CD14-positive monocyte (primary cell): ENCODE results near the gene NDUFA8. TPM values are rescaled to one million over a fixed set of nuclear protein-coding genes. Genes with fewer than 3 reads are reported as not detected.
A peak's percentile ranks its signal among the peaks of the same experiment; 100 is the strongest.

Source experiments
- DNase-seq, 3 donors: peaks; one replicate each; pipeline ENCODE4 v3.0.0-alpha.2; 2011 to 2022
- H2AFZ ChIP-seq: 2 replicates; pipeline ENCODE4 v1.6.0; 2012; ENCODE audit warnings: mild to moderate bottlenecking, low read depth, low read length, inconsistent platforms; ENCODE audit not compliant: insufficient read depth, poor library complexity, severe bottlenecking
- H3K27ac ChIP-seq, 2 donors: 1 replicate in 1 of 2; 2 replicates in 1 of 2; pipeline ENCODE4 v1.5.1; 2012 to 2013; ENCODE audit warnings: low read length in 2 of 2, control low read depth in 1 of 2, inconsistent platforms in 1 of 2, low read depth in 1 of 2, mild to moderate bottlenecking in 1 of 2
- H3K27me3 ChIP-seq, 2 donors: one replicate each; pipeline versions ENCODE4 v1.6.0 to v1.6.1; 2011 to 2013; ENCODE audit warnings: low read length in 2 of 2; ENCODE audit not compliant: control insufficient read depth in 2 of 2, insufficient read depth in 2 of 2
- H3K36me3 ChIP-seq, 2 donors: replicated peaks in 1 of 2; 1 replicate in 1 of 2; 2 replicates in 1 of 2; pipeline versions ENCODE4 v1.5.1 to v1.6.1; 2012 to 2013; ENCODE audit warnings: low read length in 2 of 2, control low read depth in 1 of 2, inconsistent platforms in 1 of 2, mild to moderate bottlenecking in 1 of 2; ENCODE audit not compliant: insufficient read depth in 2 of 2, control insufficient read depth in 1 of 2
- H3K4me1 ChIP-seq, 2 donors: 1 replicate in 1 of 2; 2 replicates in 1 of 2; pipeline versions ENCODE4 v1.5.1 to v1.6.1; 2012 to 2013; ENCODE audit warnings: low read length in 2 of 2, control low read depth in 1 of 2, inconsistent platforms in 1 of 2, mild to moderate bottlenecking in 1 of 2, moderate library complexity in 1 of 2; ENCODE audit not compliant: insufficient read depth in 2 of 2, control insufficient read depth in 1 of 2
- H3K4me2 ChIP-seq: replicated peaks from 2 replicates; pipeline ENCODE3; 2012; ENCODE audit warnings: low read length, moderate library complexity, mild to moderate bottlenecking; ENCODE audit not compliant: poor library complexity, severe bottlenecking; ENCODE audit errors: extremely low read depth
- H3K4me3 ChIP-seq, 3 experiments: fragments of 200-600 bp in 1 of 3; sonication (generic) in 1 of 3; replicated peaks in 1 of 3; 1 replicate in 2 of 3; 2 replicates in 1 of 3; pipeline ENCODE4 v1.5.1; 2011 to 2013; ENCODE audit warnings: low read length in 3 of 3, mild to moderate bottlenecking in 3 of 3, control low read depth in 2 of 3, low read depth in 2 of 3, inconsistent platforms in 1 of 3, moderate library complexity in 1 of 3
- H3K79me2 ChIP-seq: 2 replicates; pipeline ENCODE4 v1.6.0; 2012; ENCODE audit warnings: mild to moderate bottlenecking, control low read depth, inconsistent platforms, low read length, moderate library complexity; ENCODE audit not compliant: insufficient read depth
- H3K9ac ChIP-seq: 2 replicates; pipeline ENCODE4 v1.6.0; 2017; ENCODE audit warnings: low read length, mild to moderate bottlenecking; ENCODE audit not compliant: insufficient read depth, poor library complexity, severe bottlenecking
- H3K9me3 ChIP-seq, 2 donors: replicated peaks in 1 of 2; 1 replicate in 1 of 2; 2 replicates in 1 of 2; pipeline versions ENCODE4 v1.5.1 to v1.6.1; 2012 to 2013; ENCODE audit warnings: low read length in 2 of 2, control low read depth in 1 of 2; ENCODE audit not compliant: control insufficient read depth in 1 of 2, insufficient read depth in 1 of 2
- H4K20me1 ChIP-seq: 2 replicates; pipeline ENCODE4 v1.6.0; 2012; ENCODE audit warnings: mild to moderate bottlenecking, low read length, control low read depth, moderate library complexity; ENCODE audit not compliant: insufficient read depth
- H3K27ac Mint-ChIP-seq, 7 donors: one replicate each; pipeline ENCODE4 v1.8.0; 2020; ENCODE audit warnings: mild to moderate bottlenecking in 7 of 7, mixed read lengths in 7 of 7, moderate library complexity in 6 of 7, inconsistent platforms in 2 of 7
- H3K27me3 Mint-ChIP-seq, 3 donors: one replicate each; pipeline ENCODE4 v1.8.0; 2021 to 2022; ENCODE audit warnings: low read depth in 3 of 3, mild to moderate bottlenecking in 3 of 3, mixed read lengths in 3 of 3, moderate library complexity in 3 of 3, inconsistent platforms in 1 of 3
- H3K36me3 Mint-ChIP-seq, 2 donors: one replicate each; pipeline ENCODE4 v1.8.0; 2020; ENCODE audit warnings: mixed read lengths in 2 of 2, inconsistent platforms in 1 of 2, mild to moderate bottlenecking in 1 of 2
- H3K4me1 Mint-ChIP-seq: one replicate; pipeline ENCODE4 v1.8.0; 2020; ENCODE audit warnings: mild to moderate bottlenecking, mixed read lengths
- H3K4me3 Mint-ChIP-seq, 2 donors: one replicate each; pipeline ENCODE4 v1.8.0; 2020; ENCODE audit warnings: mild to moderate bottlenecking in 2 of 2, mixed read lengths in 2 of 2, moderate library complexity in 1 of 2
- H3K9me3 Mint-ChIP-seq, 7 donors: one replicate each; pipeline ENCODE4 v1.8.0; 2020 to 2022; ENCODE audit warnings: mixed read lengths in 7 of 7, mild to moderate bottlenecking in 6 of 7, moderate library complexity in 6 of 7, inconsistent platforms in 2 of 7
- CTCF ChIP-seq: fragments of 200-600 bp; IDR thresholded peaks from one replicate; pipeline ENCODE4 v1.8.0; 2022; ENCODE audit warnings: antibody characterized with exemption, mild to moderate bottlenecking
- WGBS: methylation state at CpG from one replicate; pipeline ENCODE4 v1.1.5; 2013; ENCODE audit warnings: missing lambda C conversion rate; ENCODE audit not compliant: insufficient coverage; 5-methylcytosine and 5-hydroxymethylcytosine counted together
- intact Hi-C, 2 donors: fragments of 100-400 bp; cut with micrococcal nuclease; formaldehyde crosslinking; loops; one replicate each; pipeline versions ENCODE4 v1.15.0 to v1.15.1; 2023
- polyA plus RNA-seq, 3 donors: library from polyadenylated mRNA; depleted of rRNA in 1 of 3; unstranded in 2 of 3; stranded (reverse) in 1 of 3; fragments of 300-500 nt in 2 of 3; fragments of >200 nt in 1 of 3; fragmentation: Illumina TruSeq in 2 of 3; gene quantifications; 1 replicate in 2 of 3; 2 replicates in 1 of 3; pipeline ENCODE4 v1.2.3, GENCODE V29; 2012 to 2021

The NDUFA8 gene
- polyA plus RNA-seq, 3 donors, result 19.6 to 71.2 (median 63.5) TPM

GRCh38 chr9:122168356-122168755 lies 8.8 kb upstream of the NDUFA8 start:
- WGBS, result 83% methylated on average over 2 of the region's 3 CpGs

GRCh38 chr9:122164286-122164685 lies 4.7 kb upstream of the NDUFA8 start:
- 90% methylated on average over 2 of the region's 2 CpGs for WGBS
- no peaks in the 10 kb centered on the region for H4K20me1 ChIP-seq
- H3K4me3 Mint-ChIP-seq, result no peak overlapping the region
- no peak overlapping the region for H3K27ac Mint-ChIP-seq
- H3K4me3 ChIP-seq, result no peak overlapping the region
- peaks cover 3 to 7% (median 4%) of the 10 kb centered on the region in 7 donors for H3K9me3 Mint-ChIP-seq
- peaks cover under 1 to 3% of the 10 kb centered on the region in 2 donors for H3K4me1 ChIP-seq
- intact Hi-C loops, result loop anchor here in 1 of 2 donors (5.0 kb wide), 1 partner anchor 98 kb away; the partner anchor contains the start of genes MRRF and RBM18
- no peaks in the 10 kb centered on the region for H3K9me3 ChIP-seq
- DNase-seq, result no peak
- H3K9ac ChIP-seq, result no peak overlapping the region
- no peak overlapping the region for H3K27ac ChIP-seq
- TF ChIP-seq CTCF, result no peak
- no peaks in the 10 kb centered on the region for H3K36me3 Mint-ChIP-seq
- H3K27me3 ChIP-seq, result peaks cover 0 to 2% of the 10 kb centered on the region in 2 donors
- peaks cover 11 to 16% (median 15%) of the 10 kb centered on the region in 3 donors for H3K27me3 Mint-ChIP-seq
- no peaks in the 10 kb centered on the region for H3K36me3 ChIP-seq
- peaks cover 3% of the 10 kb centered on the region for H3K79me2 ChIP-seq
- H3K4me2 ChIP-seq, result no peak overlapping the region
- peak overlapping the region; percentile 27 for H2AFZ ChIP-seq
- H3K4me1 Mint-ChIP-seq, result peaks cover 6% of the 10 kb centered on the region

More at GRCh38 chr9:122168356-122168755, 8.8 kb upstream of the NDUFA8 start:
- DNase-seq, result no peak
- peaks cover 15 to 18% (median 18%) of the 10 kb centered on the region in 3 donors for H3K27me3 Mint-ChIP-seq
- Histone ChIP-seq H3K79me2 (no peaks in the 10 kb centered on the region), H3K9ac (no peak overlapping the region), H3K27me3 (peaks cover 0 to 2% of the 10 kb centered on the region in 2 donors), H2AFZ (no peak overlapping the region), H3K4me2 (no peak overlapping the region), H3K9me3 (no peaks in the 10 kb centered on the region), H4K20me1 (no peaks in the 10 kb centered on the region), H3K4me3 (no peak overlapping the region), H3K27ac (no peak overlapping the region), H3K36me3 (no peaks in the 10 kb centered on the region), H3K4me1 (no peaks in the 10 kb centered on the region)
- TF ChIP-seq CTCF, result no peak
- H3K9me3 Mint-ChIP-seq, result peaks cover 0 to 7% (median 0%) of the 10 kb centered on the region in 7 donors
- no peaks in the 10 kb centered on the region for H3K36me3 Mint-ChIP-seq
- H3K27ac Mint-ChIP-seq, result no peak overlapping the region
- H3K4me3 Mint-ChIP-seq, result no peak overlapping the region
- H3K4me1 Mint-ChIP-seq, result no peaks in the 10 kb centered on the region
- intact Hi-C loops, result loop anchor here in 1 of 2 donors (5.0 kb wide), 1 partner anchor 89 kb away; no protein-coding TSS in a partner anchor
